Measurements from ENCODE around the gene KLHL3.

- TF ChIP-seq CTCF (IDR thresholded peaks at IDR 0.05) (no peak), POLR2A (IDR thresholded peaks at IDR 0.05) (no peak), EP300 (IDR thresholded peaks at IDR 0.05; ENCODE audit: low read depth) (no peak), POLR2AphosphoS5 (IDR thresholded peaks at IDR 0.05) (no peak)
Observed at GRCh38 chr5:137630216-137630971, 105.5 kb downstream of the KLHL3 start.

Data from transverse colon (tissue), 4 donors.